ENCODE results near the gene FAM72B. TPM values are rescaled to one million over a fixed set of nuclear protein-coding genes. Genes with fewer than 3 reads are reported as not detected.
"Not testable (repeated sequence)": the region's sequence is repeated elsewhere in the genome, so short reads cannot be mapped to it uniquely, and the experiment has no call there.

FAM72B gene
- 2.6 TPM for total RNA-seq

- peak; percentile 96 for DNase-seq
Observed at GRCh38 chr1:121184290-121185127, at the start of gene FAM72B, which contains the start of gene SRGAP2C. Gene FAM72B (minus strand): TSS chr1:121184340. CDS start chr1:121183489, 851 bp downstream. Gene SRGAP2C (plus strand): TSS chr1:121184975. CDS start chr1:121187447, 2,472 bp downstream.

GRCh38 chr1:121232445-121233125, 48.4 kb upstream of the FAM72B start:
- DNase-seq: not testable (repeated sequence)

GRCh38 chr1:121230636-121231035, 46.5 kb upstream of the FAM72B start:
- not testable (repeated sequence) for DNase-seq

- DNase-seq: not testable (repeated sequence)
Observed at GRCh38 chr1:121227544-121228330, 43.6 kb upstream of the FAM72B start.

GRCh38 chr1:121226925-121227324, 42.8 kb upstream of the FAM72B start:
- not testable (repeated sequence) for DNase-seq

- DNase-seq: not testable (repeated sequence)
Observed at GRCh38 chr1:121226295-121226904, 42.3 kb upstream of the FAM72B start.

- DNase-seq: not testable (repeated sequence)
Observed at GRCh38 chr1:121224714-121225113, 40.6 kb upstream of the FAM72B start.

GRCh38 chr1:121221770-121222169, 37.6 kb upstream of the FAM72B start:
- not testable (repeated sequence) for DNase-seq

GRCh38 chr1:121216676-121217075, 32.5 kb upstream of the FAM72B start:
- DNase-seq: not testable (repeated sequence)

GRCh38 chr1:121215699-121216417, 31.7 kb upstream of the FAM72B start:
- DNase-seq: not testable (repeated sequence)

GRCh38 chr1:121214544-121215156, 30.5 kb upstream of the FAM72B start:
- not testable (repeated sequence) for DNase-seq

- not testable (repeated sequence) for DNase-seq
Observed at GRCh38 chr1:121213491-121213890, 29.4 kb upstream of the FAM72B start.

- not testable (repeated sequence) for DNase-seq
Observed at GRCh38 chr1:121210778-121211177, 26.6 kb upstream of the FAM72B start.

- DNase-seq: not testable (repeated sequence)
Observed at GRCh38 chr1:121208375-121208774, 24.2 kb upstream of the FAM72B start.

GRCh38 chr1:121207328-121207727, 23.2 kb upstream of the FAM72B start:
- not testable (repeated sequence) for DNase-seq

- DNase-seq: not testable (repeated sequence)
Observed at GRCh38 chr1:121205786-121206711, 21.9 kb upstream of the FAM72B start.

GRCh38 chr1:121202986-121203385, 18.8 kb upstream of the FAM72B start:
- DNase-seq: not testable (repeated sequence)

GRCh38 chr1:121200985-121201981, 17.1 kb upstream of the FAM72B start:
- not testable (repeated sequence) for DNase-seq

Data from skin of body (tissue), 2 donors.